Transverse colon (tissue), 3 donors: ENCODE measurements around the gene TPCN2.

Experiments
- POLR2A ChIP-seq: fragments of 450-650 bp; IDR thresholded peaks from one replicate; pipeline ENCODE4 v1.6.1; 2016; ENCODE audit warnings: antibody characterized with exemption, mild to moderate bottlenecking, moderate library complexity
- TF ChIP-seq, protein P1 (sequence below), 5 experiments: fragments of 200-600 bp in 3 of 5; fragments of 450-650 bp in 2 of 5; sonication (generic) in 3 of 5; IDR thresholded peaks; 1 replicate in 2 of 5; 2 replicates in 3 of 5; pipeline ENCODE4 v1.5.1; 2016 to 2017; ENCODE audit warnings: antibody characterized with exemption in 5 of 5, inconsistent platforms in 3 of 5, mild to moderate bottlenecking in 2 of 5, moderate library complexity in 1 of 5

- TF ChIP-seq, protein P1, sequence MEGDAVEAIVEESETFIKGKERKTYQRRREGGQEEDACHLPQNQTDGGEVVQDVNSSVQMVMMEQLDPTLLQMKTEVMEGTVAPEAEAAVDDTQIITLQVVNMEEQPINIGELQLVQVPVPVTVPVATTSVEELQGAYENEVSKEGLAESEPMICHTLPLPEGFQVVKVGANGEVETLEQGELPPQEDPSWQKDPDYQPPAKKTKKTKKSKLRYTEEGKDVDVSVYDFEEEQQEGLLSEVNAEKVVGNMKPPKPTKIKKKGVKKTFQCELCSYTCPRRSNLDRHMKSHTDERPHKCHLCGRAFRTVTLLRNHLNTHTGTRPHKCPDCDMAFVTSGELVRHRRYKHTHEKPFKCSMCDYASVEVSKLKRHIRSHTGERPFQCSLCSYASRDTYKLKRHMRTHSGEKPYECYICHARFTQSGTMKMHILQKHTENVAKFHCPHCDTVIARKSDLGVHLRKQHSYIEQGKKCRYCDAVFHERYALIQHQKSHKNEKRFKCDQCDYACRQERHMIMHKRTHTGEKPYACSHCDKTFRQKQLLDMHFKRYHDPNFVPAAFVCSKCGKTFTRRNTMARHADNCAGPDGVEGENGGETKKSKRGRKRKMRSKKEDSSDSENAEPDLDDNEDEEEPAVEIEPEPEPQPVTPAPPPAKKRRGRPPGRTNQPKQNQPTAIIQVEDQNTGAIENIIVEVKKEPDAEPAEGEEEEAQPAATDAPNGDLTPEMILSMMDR (IDR thresholded peaks at IDR 0.05): no peak
- TF ChIP-seq POLR2A: no peak
Observed at GRCh38 chr11:69054397-69055211, 5.9 kb downstream of the TPCN2 start.
